ENCODE measurements around the gene STARD4.

Gene STARD4, protein sequence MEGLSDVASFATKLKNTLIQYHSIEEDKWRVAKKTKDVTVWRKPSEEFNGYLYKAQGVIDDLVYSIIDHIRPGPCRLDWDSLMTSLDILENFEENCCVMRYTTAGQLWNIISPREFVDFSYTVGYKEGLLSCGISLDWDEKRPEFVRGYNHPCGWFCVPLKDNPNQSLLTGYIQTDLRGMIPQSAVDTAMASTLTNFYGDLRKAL

GRCh38 chr5:111512375-111513130 lies at the start of gene STARD4:
TSS of gene STARD4 (minus strand) at chr5:111512535. CDS start at chr5:111507433, 5,102 bp downstream.
- in situ Hi-C loops (cut with MboI; ENCODE audit: low sequenced_read_pairs): no loop called here

GRCh38 chr5:111559680-111560079 lies 47.3 kb upstream of the STARD4 start:
- in situ Hi-C loops (cut with MboI; ENCODE audit: low sequenced_read_pairs): no loop called here

- in situ Hi-C loops (cut with MboI; ENCODE audit: low sequenced_read_pairs): no loop called here
Measured at GRCh38 chr5:111557686-111558085, 45.4 kb upstream of the STARD4 start.

- in situ Hi-C loops (cut with MboI; ENCODE audit: low sequenced_read_pairs): no loop called here
Measured at GRCh38 chr5:111557111-111557510, 44.8 kb upstream of the STARD4 start.

- in situ Hi-C loops (cut with MboI; ENCODE audit: low sequenced_read_pairs): no loop called here
Measured at GRCh38 chr5:111556501-111556900, 44.2 kb upstream of the STARD4 start.

DNA sequence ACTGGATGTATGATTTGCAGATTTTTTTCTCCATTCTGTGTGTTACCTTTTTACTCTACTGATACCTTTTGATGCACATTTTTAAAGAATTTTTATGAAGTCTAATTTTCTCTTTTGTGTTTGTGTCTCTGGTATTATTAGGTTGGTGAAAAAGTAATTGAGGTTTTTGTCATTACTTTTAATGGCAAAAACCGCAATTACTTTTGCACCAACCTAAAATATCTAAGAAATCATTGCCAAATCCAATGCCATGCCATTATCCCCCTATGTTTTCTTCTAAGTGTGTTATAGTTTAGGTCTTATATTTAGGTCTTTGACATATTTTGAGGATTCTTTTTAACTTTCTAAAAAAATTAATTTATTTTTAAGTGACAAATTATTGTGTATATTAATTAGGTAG lies 43.4 kb upstream of the STARD4 start:
- in situ Hi-C loops (cut with MboI; ENCODE audit: low sequenced_read_pairs): no loop called here

DNA sequence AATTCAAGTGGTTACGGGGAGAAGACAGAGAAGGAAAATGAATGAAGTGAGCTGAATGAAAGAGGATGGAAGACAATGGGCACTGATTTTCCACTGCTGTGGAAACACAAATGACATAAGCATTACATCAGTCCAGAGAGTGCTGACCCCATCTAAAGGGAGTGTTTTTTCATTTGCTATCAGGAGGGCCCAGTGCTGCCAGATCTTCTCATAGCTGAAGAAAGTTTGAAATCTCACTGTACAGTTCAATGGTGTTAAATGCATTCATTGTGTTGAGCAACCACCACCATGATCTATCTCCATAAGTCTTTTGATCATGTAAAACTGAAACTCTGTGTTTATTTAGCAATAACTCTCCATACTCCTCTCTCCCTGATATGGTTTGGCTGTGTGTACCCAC lies 41.5 kb upstream of the STARD4 start:
- in situ Hi-C loops (cut with MboI; ENCODE audit: low sequenced_read_pairs): no loop called here

GRCh38 chr5:111552896-111553295 lies 40.6 kb upstream of the STARD4 start:
- in situ Hi-C loops (cut with MboI; ENCODE audit: low sequenced_read_pairs): no loop called here

DNA sequence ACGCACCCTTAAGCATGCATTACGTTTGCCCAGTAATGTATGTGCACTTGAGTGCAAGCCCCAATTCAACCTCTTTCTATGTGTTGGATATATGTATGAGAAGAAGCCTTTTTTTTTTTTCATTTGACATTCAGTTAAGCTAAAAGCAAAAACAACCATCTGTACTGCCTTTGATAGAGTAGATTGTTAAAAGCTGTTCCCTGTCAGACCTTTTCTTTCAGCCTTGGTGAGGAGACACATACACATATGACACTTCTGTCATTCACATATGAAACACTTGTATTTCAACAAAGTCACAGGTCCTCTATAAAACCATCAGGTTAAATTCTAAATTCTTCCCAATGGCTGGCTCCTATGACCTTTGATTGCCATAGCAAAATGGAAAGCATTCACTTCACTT lies 40.2 kb upstream of the STARD4 start:
- in situ Hi-C loops (cut with MboI; ENCODE audit: low sequenced_read_pairs): no loop called here

DNA sequence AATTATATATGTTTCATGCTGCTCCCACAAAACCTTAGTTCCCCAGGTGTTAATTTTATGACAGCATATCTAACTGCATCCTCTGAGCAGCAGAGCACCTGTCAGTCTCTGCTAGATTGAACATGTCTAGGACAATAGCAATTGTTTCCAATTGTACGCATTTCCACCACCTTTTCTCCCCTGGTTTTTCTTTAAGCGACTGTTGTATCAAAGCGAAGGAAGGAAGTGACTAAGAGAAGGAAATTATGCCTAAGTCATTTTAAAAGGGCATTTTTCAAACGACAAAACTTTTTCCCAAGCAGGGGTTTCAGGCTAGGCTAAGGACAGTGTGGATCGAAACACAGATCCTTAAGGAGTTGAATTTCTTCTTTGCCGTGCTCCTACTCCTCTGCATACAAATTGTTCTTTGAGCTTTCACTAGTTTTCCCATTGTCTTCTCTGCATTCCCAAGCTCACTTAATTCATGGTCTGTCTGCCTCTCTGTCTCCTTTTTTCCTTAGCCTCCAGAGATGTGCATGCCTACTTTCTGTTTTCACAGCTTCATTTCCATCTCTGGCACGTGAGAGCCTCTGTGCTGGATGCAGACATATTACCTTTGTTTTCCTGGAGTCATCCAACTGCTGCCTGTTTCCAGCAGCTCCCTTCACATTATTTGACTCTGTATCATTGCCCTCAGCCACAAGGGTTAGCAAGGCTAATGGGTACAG lies 39.4 kb upstream of the STARD4 start:
- in situ Hi-C loops (cut with MboI; ENCODE audit: low sequenced_read_pairs): no loop called here

GRCh38 chr5:111551161-111551560 lies 38.8 kb upstream of the STARD4 start:
- in situ Hi-C loops (cut with MboI; ENCODE audit: low sequenced_read_pairs): no loop called here

DNA sequence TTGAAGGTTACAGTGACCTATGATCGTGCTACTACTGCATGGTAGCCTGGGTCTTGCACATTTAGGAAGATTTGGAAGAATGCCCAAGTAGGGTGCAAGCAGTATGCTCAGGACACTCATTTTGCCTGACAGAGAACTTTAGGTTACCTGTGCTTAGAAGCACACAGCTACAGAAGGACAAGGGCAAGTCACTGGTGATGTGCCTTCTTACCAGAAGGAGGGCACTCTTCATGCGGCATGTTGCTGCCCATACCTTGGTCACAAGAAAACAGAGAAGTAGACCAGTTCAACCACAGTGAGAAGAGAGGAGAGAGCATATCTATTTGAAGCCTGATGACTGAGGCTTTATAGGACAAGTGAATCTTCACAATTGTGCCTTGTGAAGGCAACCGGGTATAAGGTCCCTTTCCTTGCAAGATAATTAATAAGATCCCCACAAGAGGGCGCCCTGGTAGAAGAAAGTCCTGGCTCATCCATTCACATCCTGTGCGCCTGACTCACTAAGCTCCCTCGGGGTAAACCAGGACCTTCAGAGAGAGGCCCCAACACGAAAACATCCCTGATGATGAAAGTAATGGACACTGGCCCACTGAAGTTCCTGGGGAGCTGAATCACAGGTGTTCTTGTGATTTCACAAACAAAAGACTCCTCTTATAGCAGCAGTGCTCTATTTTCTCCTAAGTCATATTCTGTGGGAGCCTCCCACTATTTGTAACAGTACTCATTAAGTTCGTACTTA lies 38.1 kb upstream of the STARD4 start:
- in situ Hi-C loops (cut with MboI; ENCODE audit: low sequenced_read_pairs): no loop called here

DNA sequence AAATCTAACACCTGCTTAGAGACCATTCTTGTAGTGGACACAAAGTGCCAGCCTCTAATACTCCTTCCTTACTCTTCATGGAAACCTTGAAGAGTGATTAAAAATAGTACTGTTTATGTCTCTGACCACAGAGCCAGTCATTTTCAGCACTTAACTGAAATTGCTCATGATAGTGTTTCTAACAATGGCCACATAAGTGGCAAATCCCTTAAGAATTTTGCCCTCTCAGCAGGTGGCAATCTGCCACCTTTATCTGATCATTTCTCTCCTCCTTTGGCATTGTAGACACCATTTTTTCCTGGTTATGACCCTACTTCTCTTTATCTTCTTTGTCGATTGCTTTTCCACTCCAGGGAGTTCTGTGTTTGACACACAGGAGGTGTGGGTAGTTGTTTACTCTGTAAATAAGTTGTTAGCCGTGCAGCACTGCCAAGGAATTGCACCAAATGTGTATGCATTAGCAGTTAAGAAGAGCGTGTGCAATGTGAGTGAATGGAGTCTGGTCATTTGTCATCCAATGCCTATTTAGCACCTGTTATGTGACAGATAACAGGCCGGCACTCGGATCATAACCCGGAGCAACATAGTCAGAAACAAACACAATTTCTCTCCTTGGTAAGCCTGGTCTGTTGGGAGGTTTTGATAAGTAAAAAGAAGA lies 36.8 kb upstream of the STARD4 start:
- in situ Hi-C loops (cut with MboI; ENCODE audit: low sequenced_read_pairs): loop anchor here (10.0 kb wide), 1 partner anchor 606 kb away; no protein-coding TSS in a partner anchor

DNA sequence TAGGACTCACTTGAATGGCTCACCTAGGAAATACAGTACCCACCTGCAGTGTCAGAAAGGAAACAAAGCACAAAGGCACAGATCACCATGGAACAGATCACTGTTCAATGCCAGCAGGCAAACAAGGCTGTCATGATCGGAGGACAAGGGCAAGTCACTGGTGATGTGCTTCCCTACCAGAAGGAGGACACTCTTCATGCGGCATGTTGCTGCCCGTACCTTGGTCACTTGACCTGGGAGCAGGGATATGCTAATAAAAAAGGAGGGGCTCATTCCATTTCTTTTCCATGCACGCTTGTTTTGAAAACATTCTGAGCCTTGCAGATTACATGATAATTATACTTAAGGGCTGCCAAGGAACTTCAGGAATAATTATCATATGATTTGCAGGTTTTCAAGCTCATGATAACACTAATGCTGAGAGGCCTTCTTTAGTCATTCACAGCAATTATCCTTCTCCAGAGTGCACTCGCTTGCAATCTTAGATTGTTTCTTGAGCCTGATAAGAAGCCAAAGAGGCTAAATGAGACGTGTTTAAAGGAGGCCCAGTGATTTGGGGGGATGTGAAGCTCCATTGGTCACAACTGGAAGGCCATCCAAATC lies 36.1 kb upstream of the STARD4 start:
- in situ Hi-C loops (cut with MboI; ENCODE audit: low sequenced_read_pairs): loop anchor here (10.0 kb wide), 1 partner anchor 606 kb away; no protein-coding TSS in a partner anchor

DNA sequence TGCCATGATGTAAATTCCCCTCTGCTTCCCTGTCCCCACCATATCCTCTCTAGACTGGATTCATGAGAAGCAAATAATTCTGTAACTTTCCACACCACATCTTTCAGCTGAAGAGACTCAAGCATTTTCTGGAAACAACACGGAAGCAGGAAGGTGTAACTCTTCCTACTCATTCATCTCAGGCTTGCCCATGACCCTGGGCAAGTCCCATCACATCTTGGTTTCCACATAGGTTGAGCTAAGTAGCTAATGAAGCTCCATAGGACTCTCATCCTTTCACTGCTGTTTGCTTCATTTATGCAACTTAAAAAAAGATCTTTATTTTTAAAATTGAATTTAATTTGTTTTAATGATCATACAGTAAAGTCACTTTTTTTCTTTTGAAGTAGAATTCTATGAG lies 32.7 kb upstream of the STARD4 start:
- in situ Hi-C loops (cut with MboI; ENCODE audit: low sequenced_read_pairs): loop anchor here (10.0 kb wide), 1 partner anchor 610 kb away; no protein-coding TSS in a partner anchor

DNA sequence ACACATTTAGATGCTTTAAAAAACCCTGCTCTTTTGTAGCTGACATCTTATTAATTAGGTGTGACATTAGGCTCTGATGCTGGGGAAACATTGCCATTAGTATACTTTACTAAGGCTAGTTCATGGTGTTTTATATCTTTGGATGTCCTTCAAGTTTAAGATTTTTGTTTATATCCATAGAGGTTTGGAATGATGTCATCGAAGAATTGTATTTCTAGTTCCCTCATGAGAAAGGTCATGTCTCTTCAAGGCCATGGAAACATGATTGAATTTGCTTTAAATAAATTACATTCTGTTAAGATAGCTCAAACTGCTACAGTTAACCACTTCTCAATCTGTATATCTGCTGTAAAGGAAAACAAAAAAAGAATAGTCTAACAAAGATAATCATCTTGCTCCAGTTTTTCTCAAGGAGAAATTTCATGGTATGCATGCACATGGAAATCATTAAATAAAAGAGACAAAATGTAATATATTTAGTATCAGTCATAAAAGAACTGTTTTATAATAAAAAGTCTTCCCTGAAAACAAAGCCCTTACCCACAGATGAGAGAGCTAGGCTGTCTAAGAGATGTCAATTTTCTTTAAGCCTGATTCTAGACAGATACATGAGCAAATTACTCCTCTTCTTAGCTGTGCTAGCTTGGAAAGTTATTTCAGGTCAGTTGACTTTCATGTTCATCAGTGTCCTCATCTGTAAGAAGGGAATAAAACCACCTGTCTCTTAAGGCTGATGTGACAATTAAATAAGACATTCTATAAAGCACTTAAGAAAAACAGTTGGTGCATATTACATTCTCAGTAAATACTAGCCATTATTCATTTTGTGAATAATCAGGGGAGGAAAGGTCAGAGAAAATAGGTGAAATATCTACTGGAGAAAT lies 25.0 kb upstream of the STARD4 start:
- in situ Hi-C loops (cut with MboI; ENCODE audit: low sequenced_read_pairs): no loop called here

GRCh38 chr5:111535879-111536549 lies 23.7 kb upstream of the STARD4 start:
- in situ Hi-C loops (cut with MboI; ENCODE audit: low sequenced_read_pairs): no loop called here

DNA sequence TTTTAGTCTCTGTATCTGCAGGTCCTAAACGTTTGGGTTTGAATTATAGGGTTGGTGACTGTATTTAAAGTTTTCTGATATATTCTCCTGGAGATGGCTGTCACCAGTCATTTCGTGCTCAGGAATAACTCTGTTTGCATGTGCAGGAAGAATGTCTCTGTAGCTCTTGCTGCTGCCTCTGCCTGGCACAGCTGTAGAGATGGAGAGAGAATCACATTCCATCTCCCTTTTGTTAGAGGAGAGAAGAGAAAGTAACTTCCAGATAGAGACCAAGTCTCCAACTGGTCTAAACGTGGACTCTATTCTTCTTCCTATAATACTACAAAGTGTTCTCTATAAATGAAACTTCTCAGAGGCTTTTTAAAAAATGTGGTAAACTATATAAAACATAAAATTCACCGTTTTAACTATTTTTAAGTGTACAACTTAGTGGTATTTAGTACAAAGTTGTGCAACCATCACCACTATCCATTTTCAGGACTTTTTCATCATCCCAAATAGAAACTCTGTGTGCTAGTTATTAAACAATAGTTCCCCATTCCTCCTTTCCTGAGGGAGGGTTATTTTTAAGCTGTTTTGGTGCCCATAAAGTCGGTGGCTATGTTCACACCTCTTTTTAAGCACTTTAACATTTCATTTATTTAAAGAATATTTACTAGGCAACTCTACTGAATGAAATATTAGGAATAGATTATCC lies 20.7 kb upstream of the STARD4 start:
- in situ Hi-C loops (cut with MboI; ENCODE audit: low sequenced_read_pairs): no loop called here
